Measurements from ENCODE around the gene OR2V1. TPM values are rescaled to one million over a fixed set of nuclear protein-coding genes. Genes with fewer than 3 reads are reported as not detected.

The OR2V1 gene
- total and polyA plus RNA-seq, 2 of the 4 experiments (the other 2 are of a cell fraction): not detected

Other genes starting within 250 kb of the OR2V1 start
- not detected in 2 replicates for gene BTNL8, start 232.0 kb downstream of the OR2V1 start, total RNA-seq (2012; rRNA removed)
- not detected in 2 replicates for gene BTNL8, start 232.0 kb downstream of the OR2V1 start, polyA plus RNA-seq (2012; rRNA removed)
- gene BTNL3, start 142.3 kb downstream of the OR2V1 start, total RNA-seq (2012; rRNA removed): not detected in 2 replicates
- gene BTNL3, start 142.3 kb downstream of the OR2V1 start, polyA plus RNA-seq (2012; rRNA removed): not detected in 2 replicates
- not detected in 2 replicates for gene BTNL9, start 90.9 kb downstream of the OR2V1 start, total RNA-seq (2012; rRNA removed)
- gene BTNL9, start 90.9 kb downstream of the OR2V1 start, polyA plus RNA-seq (2012; rRNA removed): not detected in 2 replicates
- gene OR2V2, start 16.4 kb upstream of the OR2V1 start, total RNA-seq (2012; rRNA removed): not detected in 2 replicates
- gene OR2V2, start 16.4 kb upstream of the OR2V1 start, polyA plus RNA-seq (2012; rRNA removed): not detected in 2 replicates
- gene TRIM7, start 74.0 kb upstream of the OR2V1 start, total RNA-seq (2012; rRNA removed): 0.54 and 0.83 TPM in 2 replicates
- gene TRIM7, start 74.0 kb upstream of the OR2V1 start, polyA plus RNA-seq (2012; rRNA removed): 1.0 and 1.3 TPM in 2 replicates
- 5.9 and 6.9 TPM in 2 replicates for gene TRIM41, start 92.1 kb upstream of the OR2V1 start, total RNA-seq (2012; rRNA removed)
- gene TRIM41, start 92.1 kb upstream of the OR2V1 start, polyA plus RNA-seq (2012; rRNA removed): 15.7 and 16.9 TPM in 2 replicates
- 5,432 and 9,350 TPM in 2 replicates for gene RACK1, start 112.7 kb upstream of the OR2V1 start, total RNA-seq (2012; rRNA removed)
- 4,263 and 4,589 TPM in 2 replicates for gene RACK1, start 112.7 kb upstream of the OR2V1 start, polyA plus RNA-seq (2012; rRNA removed)
- gene TRIM52, start 130.0 kb upstream of the OR2V1 start, total RNA-seq (2012; rRNA removed): 2.3 and 3.9 TPM in 2 replicates
- 6.1 and 6.9 TPM in 2 replicates for gene TRIM52, start 130.0 kb upstream of the OR2V1 start, polyA plus RNA-seq (2012; rRNA removed)
- not detected in 2 replicates for gene OR4F3, start 236.1 kb upstream of the OR2V1 start, total RNA-seq (2012; rRNA removed)
- not detected in 2 replicates for gene OR4F3, start 236.1 kb upstream of the OR2V1 start, polyA plus RNA-seq (2012; rRNA removed)